ENCODE results near the gene DNAH2. TPM values are rescaled to one million over a fixed set of nuclear protein-coding genes. Genes with fewer than 3 reads are reported as not detected.

The DNAH2 gene
- total and polyA plus RNA-seq, 9 of the 15 experiments (the other 6 are each of a cell fraction or from before 2014, with no cell fraction given): 0.03 TPM; not detected in 8

DNA sequence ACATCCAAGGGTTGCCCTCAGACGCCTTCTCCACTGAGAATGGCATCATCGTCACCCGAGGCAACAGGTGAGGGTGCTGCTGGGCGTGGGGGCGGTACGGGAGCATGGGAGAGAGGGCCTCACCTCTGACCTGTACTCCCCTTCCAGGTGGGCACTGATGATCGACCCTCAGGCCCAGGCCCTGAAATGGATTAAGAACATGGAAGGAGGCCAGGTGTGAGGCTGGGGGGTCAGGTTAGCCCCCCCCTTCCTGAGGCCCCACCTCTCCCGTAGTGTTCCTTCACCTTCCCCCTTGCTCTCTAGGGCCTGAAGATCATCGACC, 100.1 kb downstream of the DNAH2 start:
- intact Hi-C loops (cut with micrococcal nuclease) (no loop called here), in situ Hi-C loops (cut with MboI) (no loop called here)
- 12% methylated on average over 6 of the region's 9 CpGs for WGBS (ENCODE audit: insufficient coverage, low coverage, missing lambda C conversion rate)
- no peaks in the 10 kb centered on the region for H3K79me2 ChIP-seq (ENCODE audit: control insufficient read depth, insufficient read depth, low read length)
- ATAC-seq (no peak), DNase-seq (ENCODE audit: extremely low read depth in 1 of 4, low spot score in 3 of 4) (no peak), FAIRE-seq (no peak)
- no peak overlapping the region for H3K27ac ChIP-seq (ENCODE audit: extremely low read depth, low read depth, low read length)
- ChIA-PET CTCF (ENCODE audit: low intra/inter-chr PET ratio) (no interaction called here), POLR2A (no interaction called here)
- no peaks in the 10 kb centered on the region for H3K36me3 ChIP-seq (ENCODE audit: control insufficient read depth, insufficient read depth, low read length)
- no TSS peak for BruUV-seq (replicated peaks)
- no peaks in the 10 kb centered on the region; a peak in 1 of 5 replicates for H3K4me1 ChIP-seq (replicated peaks in 1 of 2; ENCODE audit: control insufficient read depth in 2 of 2, insufficient read depth in 2 of 2, low read length in 2 of 2)
- H3K27me3 ChIP-seq (ENCODE audit: control insufficient read depth in 2 of 2, insufficient read depth in 2 of 2, low read length in 2 of 2): peaks cover 15 to 61% of the 10 kb centered on the region in 2 experiments
- H2AFZ ChIP-seq (ENCODE audit: low read depth, low read length): no peak overlapping the region
- no peaks in the 10 kb centered on the region; the same call in 1 of the 2 replicates for H4K20me1 ChIP-seq (replicated peaks; ENCODE audit: control insufficient read depth, insufficient read depth, low read length)
- H3K9me1 ChIP-seq (ENCODE audit: control insufficient read depth, insufficient read depth, low read length): no peaks in the 10 kb centered on the region
- H3K9ac ChIP-seq (ENCODE audit: insufficient read depth in 1 of 2, low read depth in 2 of 2, low read length in 2 of 2): no peak overlapping the region
- H3K4me2 ChIP-seq (ENCODE audit: insufficient read depth, low read length): no peak overlapping the region
- no peak overlapping the region for H3K4me3 ChIP-seq
- no peak for TF ChIP-seq IFI16 (CRISPR knock-in tag; IDR thresholded peaks at IDR 0.05)
- no peak for TF ChIP-seq EWSR1 (IDR thresholded peaks at IDR 0.05; ENCODE audit: borderline replicate concordance, low read depth, partially characterized antibody)
- TF ChIP-seq, protein P1, sequence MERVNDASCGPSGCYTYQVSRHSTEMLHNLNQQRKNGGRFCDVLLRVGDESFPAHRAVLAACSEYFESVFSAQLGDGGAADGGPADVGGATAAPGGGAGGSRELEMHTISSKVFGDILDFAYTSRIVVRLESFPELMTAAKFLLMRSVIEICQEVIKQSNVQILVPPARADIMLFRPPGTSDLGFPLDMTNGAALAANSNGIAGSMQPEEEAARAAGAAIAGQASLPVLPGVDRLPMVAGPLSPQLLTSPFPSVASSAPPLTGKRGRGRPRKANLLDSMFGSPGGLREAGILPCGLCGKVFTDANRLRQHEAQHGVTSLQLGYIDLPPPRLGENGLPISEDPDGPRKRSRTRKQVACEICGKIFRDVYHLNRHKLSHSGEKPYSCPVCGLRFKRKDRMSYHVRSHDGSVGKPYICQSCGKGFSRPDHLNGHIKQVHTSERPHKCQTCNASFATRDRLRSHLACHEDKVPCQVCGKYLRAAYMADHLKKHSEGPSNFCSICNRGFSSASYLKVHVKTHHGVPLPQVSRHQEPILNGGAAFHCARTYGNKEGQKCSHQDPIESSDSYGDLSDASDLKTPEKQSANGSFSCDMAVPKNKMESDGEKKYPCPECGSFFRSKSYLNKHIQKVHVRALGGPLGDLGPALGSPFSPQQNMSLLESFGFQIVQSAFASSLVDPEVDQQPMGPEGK (CRISPR knock-in tag; IDR thresholded peaks at IDR 0.05; ENCODE audit: borderline replicate concordance): no peak
- TF ChIP-seq SMARCE1 (IDR thresholded peaks at IDR 0.05): no peak
- TF ChIP-seq TBL1XR1 (IDR thresholded peaks at IDR 0.05; ENCODE audit: low read length in 2 of 2): no peak
- H3K9me3 ChIP-seq (replicated peaks; ENCODE audit: control insufficient read depth, insufficient read depth, low read depth, low read length): no peaks in the 10 kb centered on the region

Measured in K562 (cell line).